ENCODE results near the gene OSBPL3.

GRCh38 chr7:24888653-24889052, 91.3 kb downstream of the OSBPL3 start:
- TF ChIP-seq, protein P1, sequence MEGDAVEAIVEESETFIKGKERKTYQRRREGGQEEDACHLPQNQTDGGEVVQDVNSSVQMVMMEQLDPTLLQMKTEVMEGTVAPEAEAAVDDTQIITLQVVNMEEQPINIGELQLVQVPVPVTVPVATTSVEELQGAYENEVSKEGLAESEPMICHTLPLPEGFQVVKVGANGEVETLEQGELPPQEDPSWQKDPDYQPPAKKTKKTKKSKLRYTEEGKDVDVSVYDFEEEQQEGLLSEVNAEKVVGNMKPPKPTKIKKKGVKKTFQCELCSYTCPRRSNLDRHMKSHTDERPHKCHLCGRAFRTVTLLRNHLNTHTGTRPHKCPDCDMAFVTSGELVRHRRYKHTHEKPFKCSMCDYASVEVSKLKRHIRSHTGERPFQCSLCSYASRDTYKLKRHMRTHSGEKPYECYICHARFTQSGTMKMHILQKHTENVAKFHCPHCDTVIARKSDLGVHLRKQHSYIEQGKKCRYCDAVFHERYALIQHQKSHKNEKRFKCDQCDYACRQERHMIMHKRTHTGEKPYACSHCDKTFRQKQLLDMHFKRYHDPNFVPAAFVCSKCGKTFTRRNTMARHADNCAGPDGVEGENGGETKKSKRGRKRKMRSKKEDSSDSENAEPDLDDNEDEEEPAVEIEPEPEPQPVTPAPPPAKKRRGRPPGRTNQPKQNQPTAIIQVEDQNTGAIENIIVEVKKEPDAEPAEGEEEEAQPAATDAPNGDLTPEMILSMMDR (IDR thresholded peaks at IDR 0.05), result no peak
- no peak for TF ChIP-seq EZH2 (IDR thresholded peaks at IDR 0.05; ENCODE audit: borderline replicate concordance, insufficient read depth, low read depth, low read length, poor library complexity, severe bottlenecking)

Measured in B cell (primary cell).